Measurements from ENCODE around the gene GGNBP2. TPM values are rescaled to one million over a fixed set of nuclear protein-coding genes. Genes with fewer than 3 reads are reported as not detected.

GGNBP2 gene
- polyA plus RNA-seq, 1 experiment, result 73.7 TPM

DNA sequence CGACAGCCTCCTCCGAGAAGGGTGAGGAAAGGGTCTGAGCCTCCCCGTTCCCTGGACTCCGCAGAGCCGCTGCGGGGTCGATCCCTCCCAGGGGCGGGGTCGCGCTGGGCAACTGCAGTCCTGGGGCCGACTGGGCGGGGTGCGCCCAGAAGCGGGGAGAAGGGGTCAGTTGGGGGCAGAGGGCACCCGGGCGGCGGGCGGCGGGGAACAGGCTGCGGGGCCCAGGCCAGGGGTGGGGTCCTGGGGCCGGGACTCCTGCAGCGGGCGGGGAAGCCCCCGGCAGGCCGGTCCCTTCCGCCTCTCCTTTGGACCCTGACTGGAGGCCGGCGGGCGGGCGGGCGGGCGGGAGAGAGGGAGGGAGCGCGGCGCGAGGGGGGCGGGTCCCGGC is 352 bp downstream of the GGNBP2 start:
- POLR2A ChIA-PET, result interaction anchor here (0.6 to 0.8 kb wide), 4 partner anchors 10 to 819 kb away, joined by 3 to 10 read pairs (median 8); partner anchors contain the start of genes MRM1 and PIGW
- no peaks in the 10 kb centered on the region for H3K36me3 ChIP-seq (ENCODE audit: control insufficient read depth, insufficient read depth, low read length)
- TF ChIP-seq, protein P1, sequence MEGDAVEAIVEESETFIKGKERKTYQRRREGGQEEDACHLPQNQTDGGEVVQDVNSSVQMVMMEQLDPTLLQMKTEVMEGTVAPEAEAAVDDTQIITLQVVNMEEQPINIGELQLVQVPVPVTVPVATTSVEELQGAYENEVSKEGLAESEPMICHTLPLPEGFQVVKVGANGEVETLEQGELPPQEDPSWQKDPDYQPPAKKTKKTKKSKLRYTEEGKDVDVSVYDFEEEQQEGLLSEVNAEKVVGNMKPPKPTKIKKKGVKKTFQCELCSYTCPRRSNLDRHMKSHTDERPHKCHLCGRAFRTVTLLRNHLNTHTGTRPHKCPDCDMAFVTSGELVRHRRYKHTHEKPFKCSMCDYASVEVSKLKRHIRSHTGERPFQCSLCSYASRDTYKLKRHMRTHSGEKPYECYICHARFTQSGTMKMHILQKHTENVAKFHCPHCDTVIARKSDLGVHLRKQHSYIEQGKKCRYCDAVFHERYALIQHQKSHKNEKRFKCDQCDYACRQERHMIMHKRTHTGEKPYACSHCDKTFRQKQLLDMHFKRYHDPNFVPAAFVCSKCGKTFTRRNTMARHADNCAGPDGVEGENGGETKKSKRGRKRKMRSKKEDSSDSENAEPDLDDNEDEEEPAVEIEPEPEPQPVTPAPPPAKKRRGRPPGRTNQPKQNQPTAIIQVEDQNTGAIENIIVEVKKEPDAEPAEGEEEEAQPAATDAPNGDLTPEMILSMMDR (IDR thresholded peaks at IDR 0.05; ENCODE audit: insufficient read depth, low read depth, low read length), result no peak
- H3K4me3 ChIP-seq (ENCODE audit: low read depth, low read length), result peak overlapping the region; percentile 86
- no peak for DNase-seq (ENCODE audit: low read depth)
- no peaks in the 10 kb centered on the region for H3K27me3 ChIP-seq (ENCODE audit: control insufficient read depth, insufficient read depth, low read length)
- CTCF ChIA-PET, result no interaction called here

DNA sequence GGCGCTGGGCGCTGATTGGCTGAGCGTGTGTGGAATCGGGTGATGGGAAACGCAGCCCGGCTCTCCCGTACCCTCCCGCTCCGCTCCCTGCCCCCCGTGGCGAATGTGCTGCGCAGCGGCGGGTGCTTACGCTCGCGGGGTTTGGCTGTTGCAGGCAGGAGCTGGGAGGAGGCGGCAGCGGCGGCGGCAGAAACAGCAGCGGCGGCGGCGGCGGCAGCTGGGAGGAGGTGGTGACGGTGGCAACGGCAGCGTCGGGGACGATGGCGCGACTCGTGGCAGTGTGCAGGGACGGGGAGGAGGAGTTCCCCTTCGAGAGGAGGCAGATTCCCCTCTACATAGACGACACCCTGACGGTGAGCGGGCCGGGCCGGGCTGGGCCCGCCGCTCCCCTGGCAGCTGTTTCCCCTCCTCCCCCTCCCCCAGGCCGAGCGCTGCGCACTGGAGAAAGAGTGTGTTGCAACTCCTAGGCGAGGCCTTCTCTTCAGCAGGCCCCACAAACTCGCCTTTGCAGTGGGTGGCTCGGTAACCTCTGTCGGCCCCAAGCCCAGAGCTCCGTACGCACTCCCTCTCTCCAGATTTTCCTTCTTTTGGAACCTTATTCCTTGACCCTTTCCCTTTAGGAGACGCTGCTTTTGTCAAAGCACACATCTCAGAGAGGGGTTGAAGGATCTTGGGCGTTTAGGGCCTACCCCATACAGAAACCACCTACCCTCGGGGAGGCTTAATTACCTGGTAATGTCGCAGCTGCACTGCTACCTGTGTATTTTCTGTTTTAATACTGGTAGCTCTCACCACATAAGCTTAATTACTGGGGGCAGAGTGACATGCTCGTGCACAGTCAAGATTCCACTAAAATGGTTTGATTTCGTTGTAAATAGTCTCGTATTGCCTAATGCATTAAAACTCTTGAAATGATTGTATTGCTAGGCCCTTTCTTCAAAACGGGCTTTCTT is 1.0 kb downstream of the GGNBP2 start:
- CTCF ChIA-PET, result interaction anchor here (0.6 to 1.5 kb wide), 2 partner anchors 11 to 488 kb away, joined by 3 read pairs; partner anchors contain the start of genes MYO19 and PIGW

DNA sequence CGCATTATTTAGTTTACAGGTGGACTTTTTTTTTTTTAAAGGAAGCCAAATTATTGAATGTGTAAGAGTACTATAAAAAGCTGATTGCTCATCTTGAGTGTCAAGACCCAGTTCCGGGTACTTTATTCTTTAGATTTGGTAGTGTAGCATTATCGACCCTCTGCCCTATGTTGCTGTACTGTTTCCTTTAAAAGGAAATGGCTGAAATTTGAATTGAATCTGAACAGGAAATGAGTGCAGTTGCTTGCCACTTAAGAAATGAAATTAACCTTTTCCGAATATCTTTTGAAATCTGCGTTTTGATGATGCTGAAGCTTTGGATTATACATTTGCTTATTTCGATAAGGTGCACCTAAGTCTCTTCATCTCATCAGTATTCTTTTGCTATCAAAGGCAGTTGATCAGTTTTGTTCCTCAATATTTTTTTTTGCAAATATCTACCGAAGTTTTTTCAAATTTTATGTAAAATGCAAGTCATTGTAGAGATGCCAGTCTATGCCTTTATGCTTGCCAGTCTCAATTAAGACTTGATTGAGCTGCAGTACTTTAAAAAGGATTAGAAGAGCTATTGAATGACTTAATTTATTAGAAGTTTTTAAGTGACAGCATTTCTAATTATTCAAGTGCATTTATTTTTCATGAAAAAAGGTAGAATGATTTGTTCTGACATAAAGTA is 1.8 kb downstream of the GGNBP2 start:
- DNase-seq (ENCODE audit: low read depth), result no peak
- TF ChIP-seq, protein P1 (IDR thresholded peaks at IDR 0.05; ENCODE audit: insufficient read depth, low read depth, low read length), result no peak
- Histone ChIP-seq H3K27me3 (ENCODE audit: control insufficient read depth, insufficient read depth, low read length) (no peaks in the 10 kb centered on the region), H3K36me3 (ENCODE audit: control insufficient read depth, insufficient read depth, low read length) (no peaks in the 10 kb centered on the region), H3K4me3 (ENCODE audit: low read depth, low read length) (peak overlapping the region; percentile 86)
- ChIA-PET POLR2A (no interaction called here), CTCF (interaction anchor here (0.6 to 1.5 kb wide), 2 partner anchors 12 to 487 kb away, joined by 3 read pairs; partner anchors contain the start of genes MYO19 and PIGW)

More for the DNA sequence above, 1.0 kb downstream of the GGNBP2 start:
- peak; percentile 66 for DNase-seq (ENCODE audit: low read depth)
- TF ChIP-seq, protein P1 (IDR thresholded peaks at IDR 0.05; ENCODE audit: insufficient read depth, low read depth, low read length), result no peak
- Histone ChIP-seq H3K27me3 (ENCODE audit: control insufficient read depth, insufficient read depth, low read length) (no peaks in the 10 kb centered on the region), H3K36me3 (ENCODE audit: control insufficient read depth, insufficient read depth, low read length) (no peaks in the 10 kb centered on the region), H3K4me3 (ENCODE audit: low read depth, low read length) (peak overlapping the region; percentile 86)
- POLR2A ChIA-PET, result interaction anchor here (0.6 to 0.8 kb wide), 5 partner anchors 10 to 819 kb away, joined by 3 to 10 read pairs (median 7); partner anchors contain the start of genes MRM1 and PIGW

DNA sequence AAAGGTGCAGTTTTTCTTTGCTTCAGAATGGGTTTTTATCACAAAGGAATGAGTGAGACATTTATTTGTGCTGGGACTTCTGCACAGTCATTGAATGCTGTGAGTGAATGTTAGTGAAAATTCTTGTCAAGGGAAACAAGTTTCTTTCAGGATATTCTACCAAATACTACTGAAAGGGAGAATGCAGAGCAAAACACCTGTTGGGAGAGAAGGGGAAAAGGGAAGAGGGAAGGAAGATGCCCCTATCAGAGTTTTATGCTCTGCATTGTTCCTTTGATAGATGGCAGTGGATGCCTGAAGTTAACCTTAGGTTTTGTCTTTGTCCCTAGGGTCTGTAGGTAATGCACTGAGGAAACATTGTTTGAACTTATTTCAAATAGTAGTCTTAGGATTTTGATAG is 3.1 kb downstream of the GGNBP2 start:
- peak overlapping the region; percentile 19; the same call in 1 of the 2 replicates for H3K4me3 ChIP-seq (ENCODE audit: low read depth, low read length)
- ChIA-PET CTCF (no interaction called here), POLR2A (no interaction called here)

More for the DNA sequence above, 3.1 kb downstream of the GGNBP2 start:
- DNase-seq (ENCODE audit: low read depth), result no peak
- no peaks in the 10 kb centered on the region for H3K36me3 ChIP-seq (ENCODE audit: control insufficient read depth, insufficient read depth, low read length)
- H3K27me3 ChIP-seq (ENCODE audit: control insufficient read depth, insufficient read depth, low read length), result no peaks in the 10 kb centered on the region
- TF ChIP-seq, protein P1 (IDR thresholded peaks at IDR 0.05; ENCODE audit: insufficient read depth, low read depth, low read length), result no peak
